ENCODE measurements around the gene FBXL20. TPM values are rescaled to one million over a fixed set of nuclear protein-coding genes. Genes with fewer than 3 reads are reported as not detected.
A peak's percentile ranks its signal among the peaks of the same experiment; 100 is the strongest.

Gene FBXL20
- total RNA-seq, 2 donors from 2014 or later = 30.8 to 45.2 TPM

DNA sequence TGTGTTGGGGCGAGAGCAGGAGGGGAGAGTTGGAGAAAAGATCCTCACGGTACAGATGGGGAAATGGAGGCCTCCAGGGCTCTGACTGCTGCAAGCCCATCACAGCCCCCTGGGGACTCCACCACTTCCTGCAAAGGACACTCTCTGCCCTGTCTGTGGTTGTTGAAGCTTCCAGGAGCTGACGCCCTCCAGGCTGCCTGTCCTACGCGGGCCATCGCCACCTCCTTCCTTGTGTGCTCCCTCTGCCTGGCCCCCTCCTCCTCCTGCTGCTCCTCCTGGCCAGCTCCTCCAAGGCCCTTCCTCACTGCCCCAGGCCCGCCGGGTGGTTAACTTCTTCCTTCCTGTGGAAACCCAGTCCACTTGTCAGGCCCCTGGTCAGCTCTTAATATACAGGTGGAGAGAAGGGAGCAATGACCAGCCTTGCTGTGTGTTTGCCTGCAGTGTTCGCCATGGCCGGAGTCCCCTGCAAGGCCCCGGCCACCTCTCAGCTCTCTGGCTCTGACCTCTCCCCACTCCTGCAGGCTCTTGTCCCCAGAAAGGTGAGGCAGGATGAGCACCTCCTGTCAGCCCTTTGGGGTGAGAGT lies 157.3 kb downstream of the FBXL20 start:
- H3K27ac ChIP-seq = no peak overlapping the region
- H3K4me3 ChIP-seq = no peak overlapping the region
- no peaks in the 10 kb centered on the region for H3K36me3 ChIP-seq
- no peaks in the 10 kb centered on the region for H3K4me1 ChIP-seq (ENCODE audit: control insufficient read depth in 1 of 2, low read depth in 2 of 2)
- no peaks in the 10 kb centered on the region for H3K9me3 ChIP-seq
- no peaks in the 10 kb centered on the region for H3K27me3 ChIP-seq (replicated peaks; ENCODE audit: insufficient read depth)
- TF ChIP-seq, protein P1, sequence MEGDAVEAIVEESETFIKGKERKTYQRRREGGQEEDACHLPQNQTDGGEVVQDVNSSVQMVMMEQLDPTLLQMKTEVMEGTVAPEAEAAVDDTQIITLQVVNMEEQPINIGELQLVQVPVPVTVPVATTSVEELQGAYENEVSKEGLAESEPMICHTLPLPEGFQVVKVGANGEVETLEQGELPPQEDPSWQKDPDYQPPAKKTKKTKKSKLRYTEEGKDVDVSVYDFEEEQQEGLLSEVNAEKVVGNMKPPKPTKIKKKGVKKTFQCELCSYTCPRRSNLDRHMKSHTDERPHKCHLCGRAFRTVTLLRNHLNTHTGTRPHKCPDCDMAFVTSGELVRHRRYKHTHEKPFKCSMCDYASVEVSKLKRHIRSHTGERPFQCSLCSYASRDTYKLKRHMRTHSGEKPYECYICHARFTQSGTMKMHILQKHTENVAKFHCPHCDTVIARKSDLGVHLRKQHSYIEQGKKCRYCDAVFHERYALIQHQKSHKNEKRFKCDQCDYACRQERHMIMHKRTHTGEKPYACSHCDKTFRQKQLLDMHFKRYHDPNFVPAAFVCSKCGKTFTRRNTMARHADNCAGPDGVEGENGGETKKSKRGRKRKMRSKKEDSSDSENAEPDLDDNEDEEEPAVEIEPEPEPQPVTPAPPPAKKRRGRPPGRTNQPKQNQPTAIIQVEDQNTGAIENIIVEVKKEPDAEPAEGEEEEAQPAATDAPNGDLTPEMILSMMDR (IDR thresholded peaks at IDR 0.05) = no peak
- ATAC-seq (ENCODE audit: insufficient number of reproducible peaks, low FRiP score, low read depth) = no peak
- DNase-seq (ENCODE audit: low spot score) = no peak

DNA sequence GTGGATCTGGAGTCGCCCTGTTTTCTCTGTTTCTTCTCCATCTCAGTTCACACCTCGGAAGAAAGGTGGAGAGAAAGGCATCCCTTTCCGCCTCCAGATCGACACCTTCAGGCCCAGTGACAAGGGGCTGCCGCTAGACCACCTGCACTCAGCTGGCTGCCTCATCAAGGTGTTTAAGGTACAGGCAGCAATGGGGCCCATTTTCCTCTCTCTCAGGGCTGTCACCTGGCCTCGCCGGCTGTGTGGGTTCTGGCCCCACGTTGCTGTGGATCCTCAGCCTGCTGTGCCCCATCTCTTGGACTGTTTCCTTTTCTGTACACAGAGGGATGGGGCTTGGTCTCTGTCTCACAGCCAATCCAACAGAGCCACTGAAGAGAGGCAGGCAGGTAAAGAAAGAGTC lies 158.3 kb downstream of the FBXL20 start:
- no peak overlapping the region for H3K27ac ChIP-seq
- no peaks in the 10 kb centered on the region for H3K9me3 ChIP-seq
- ATAC-seq (ENCODE audit: insufficient number of reproducible peaks, low FRiP score, low read depth) = no peak
- H3K36me3 ChIP-seq = no peaks in the 10 kb centered on the region
- no peak for DNase-seq (ENCODE audit: low spot score)
- no peaks in the 10 kb centered on the region for H3K27me3 ChIP-seq (replicated peaks; ENCODE audit: insufficient read depth)
- TF ChIP-seq, protein P1 (IDR thresholded peaks at IDR 0.05) = no peak
- H3K4me3 ChIP-seq = no peak overlapping the region
- H3K4me1 ChIP-seq (ENCODE audit: control insufficient read depth in 1 of 2, low read depth in 2 of 2) = peaks cover 4 to 7% of the 10 kb centered on the region in 2 donors

DNA sequence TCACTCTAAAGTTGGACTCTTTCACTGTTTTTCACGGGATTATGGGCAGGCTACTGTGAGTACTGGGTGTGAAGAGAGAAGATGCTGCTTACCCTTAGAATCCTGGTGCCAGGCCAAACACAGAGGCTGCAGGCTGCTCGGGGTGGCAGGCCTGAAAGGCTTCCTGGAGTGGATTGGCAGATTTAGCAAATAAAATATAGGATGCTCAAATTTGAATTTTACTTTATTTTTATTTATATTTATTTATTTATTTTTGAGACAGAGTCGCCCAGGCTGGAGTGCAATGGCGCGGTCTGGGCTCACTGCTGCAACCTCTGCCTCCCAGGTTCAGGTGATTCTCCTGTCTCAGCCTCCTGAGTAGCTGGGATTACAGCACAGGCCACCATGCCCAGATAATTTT lies 160.8 kb downstream of the FBXL20 start:
- ATAC-seq (ENCODE audit: insufficient number of reproducible peaks, low FRiP score, low read depth) (no peak), DNase-seq (ENCODE audit: low spot score) (no peak)
- H3K9me3 ChIP-seq = no peaks in the 10 kb centered on the region
- no peak overlapping the region for H3K4me3 ChIP-seq
- H3K36me3 ChIP-seq = no peaks in the 10 kb centered on the region
- TF ChIP-seq, protein P1 (IDR thresholded peaks at IDR 0.05) = no peak
- H3K4me1 ChIP-seq (ENCODE audit: control insufficient read depth in 1 of 2, low read depth in 2 of 2) = peaks cover 6 to 11% of the 10 kb centered on the region in 2 donors
- no peaks in the 10 kb centered on the region for H3K27me3 ChIP-seq (replicated peaks; ENCODE audit: insufficient read depth)
- no peak overlapping the region for H3K27ac ChIP-seq

DNA sequence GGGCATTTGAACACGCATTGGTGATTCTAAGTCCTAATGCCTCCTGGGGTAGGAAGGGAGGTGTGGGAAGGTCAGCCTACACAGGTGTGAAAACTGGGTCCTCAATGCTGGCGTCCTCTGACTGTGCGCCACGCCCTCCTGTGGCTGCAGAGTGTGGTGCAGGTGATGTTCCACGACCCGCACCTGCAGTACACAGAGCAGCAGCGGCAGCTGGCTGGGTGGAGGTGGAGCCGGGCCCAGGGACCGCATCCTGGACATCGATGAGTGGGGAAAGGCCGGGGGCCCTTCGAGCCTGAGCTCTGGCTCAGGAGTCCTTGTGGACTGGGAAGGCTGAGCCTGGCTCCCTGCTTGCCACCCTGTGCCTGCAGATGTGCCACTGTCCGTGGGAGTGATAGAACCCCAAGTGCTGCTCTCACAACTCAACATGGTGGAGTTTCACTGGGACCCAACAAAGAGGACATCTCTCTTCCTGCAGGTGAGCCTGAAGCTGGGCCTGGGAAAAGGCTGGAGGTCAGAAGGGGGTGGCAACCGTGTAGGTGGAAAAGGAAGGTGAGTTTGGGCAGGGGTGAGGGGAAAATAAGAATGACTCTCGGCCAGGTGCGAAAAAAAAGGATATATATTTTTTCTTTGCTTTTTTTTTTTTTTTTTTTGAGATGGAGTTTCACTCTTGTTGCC lies 161.6 kb downstream of the FBXL20 start:
- no peak overlapping the region for H3K4me3 ChIP-seq
- H3K9me3 ChIP-seq = no peaks in the 10 kb centered on the region
- no peak for DNase-seq (ENCODE audit: low spot score)
- ATAC-seq (ENCODE audit: insufficient number of reproducible peaks, low FRiP score, low read depth) = peak; percentile 2
- no peaks in the 10 kb centered on the region for H3K27me3 ChIP-seq (replicated peaks; ENCODE audit: insufficient read depth)
- H3K36me3 ChIP-seq = no peaks in the 10 kb centered on the region
- H3K27ac ChIP-seq = no peak overlapping the region
- TF ChIP-seq, protein P1 (IDR thresholded peaks at IDR 0.05) = peak; percentile 39
- H3K4me1 ChIP-seq (ENCODE audit: control insufficient read depth in 1 of 2, low read depth in 2 of 2) = peaks cover 6 to 11% of the 10 kb centered on the region in 2 donors

DNA sequence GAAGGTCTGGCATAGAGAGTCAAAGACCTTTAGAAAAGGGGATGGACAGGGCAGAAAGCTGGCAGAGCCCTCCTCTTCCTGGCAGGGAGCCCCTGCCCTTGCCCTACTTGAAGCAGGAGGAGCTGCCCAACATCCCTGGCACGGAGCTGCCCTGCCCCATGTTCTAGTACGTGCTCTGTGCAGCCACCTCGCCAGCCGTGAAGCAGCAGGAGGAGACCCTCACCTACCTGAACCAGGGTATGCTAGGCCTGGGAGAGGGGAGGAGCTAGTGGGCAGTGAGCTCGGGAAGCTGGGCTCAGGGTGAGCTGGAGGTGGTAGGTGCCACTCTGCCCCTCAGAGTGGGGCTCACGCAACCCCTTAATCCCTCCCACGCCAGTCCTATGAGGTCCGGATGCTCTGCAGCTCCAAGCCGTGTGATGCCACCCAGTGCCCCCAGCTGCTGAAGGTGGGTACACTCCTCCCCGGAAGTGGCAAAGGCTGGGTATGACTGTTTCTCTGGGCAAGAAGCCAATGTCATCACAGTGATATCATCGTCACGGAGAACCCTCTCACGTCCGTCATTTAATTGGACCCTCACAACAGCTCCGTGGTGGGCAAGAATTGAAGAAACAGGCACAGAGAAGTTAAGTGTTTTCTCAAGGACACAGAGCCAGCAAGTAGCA lies 163.0 kb downstream of the FBXL20 start:
- ATAC-seq (ENCODE audit: insufficient number of reproducible peaks, low FRiP score, low read depth) (no peak), DNase-seq (ENCODE audit: low spot score) (no peak)
- Histone ChIP-seq H3K27me3 (replicated peaks; ENCODE audit: insufficient read depth) (no peaks in the 10 kb centered on the region), H3K4me3 (peak overlapping the region; percentile 49), H3K9me3 (no peaks in the 10 kb centered on the region), H3K27ac (no peak overlapping the region), H3K36me3 (no peaks in the 10 kb centered on the region), H3K4me1 (ENCODE audit: control insufficient read depth in 1 of 2, low read depth in 2 of 2) (peaks cover 6 to 11% of the 10 kb centered on the region in 2 donors)
- TF ChIP-seq, protein P1 (IDR thresholded peaks at IDR 0.05) = no peak
